Activated CD4-positive, CD25-positive, alpha-beta regulatory T cell treated with anti-CD3 and anti-CD28 coated beads, Interleukin-2, amount 50 U/mL, for 16 hours (primary cell): ENCODE data around the gene CBFB.
A peak's percentile ranks its signal among the peaks of the same experiment; 100 is the strongest.
"Not testable (repeated sequence)": the region's sequence is repeated elsewhere in the genome, so short reads cannot be mapped to it uniquely, and the experiment has no call there.

Source experiments
- DNase-seq: peaks from one replicate; pipeline ENCODE4 v3.0.0-alpha.2; 2020; ENCODE audit warnings: low read depth, low spot score

CBFB gene

DNA sequence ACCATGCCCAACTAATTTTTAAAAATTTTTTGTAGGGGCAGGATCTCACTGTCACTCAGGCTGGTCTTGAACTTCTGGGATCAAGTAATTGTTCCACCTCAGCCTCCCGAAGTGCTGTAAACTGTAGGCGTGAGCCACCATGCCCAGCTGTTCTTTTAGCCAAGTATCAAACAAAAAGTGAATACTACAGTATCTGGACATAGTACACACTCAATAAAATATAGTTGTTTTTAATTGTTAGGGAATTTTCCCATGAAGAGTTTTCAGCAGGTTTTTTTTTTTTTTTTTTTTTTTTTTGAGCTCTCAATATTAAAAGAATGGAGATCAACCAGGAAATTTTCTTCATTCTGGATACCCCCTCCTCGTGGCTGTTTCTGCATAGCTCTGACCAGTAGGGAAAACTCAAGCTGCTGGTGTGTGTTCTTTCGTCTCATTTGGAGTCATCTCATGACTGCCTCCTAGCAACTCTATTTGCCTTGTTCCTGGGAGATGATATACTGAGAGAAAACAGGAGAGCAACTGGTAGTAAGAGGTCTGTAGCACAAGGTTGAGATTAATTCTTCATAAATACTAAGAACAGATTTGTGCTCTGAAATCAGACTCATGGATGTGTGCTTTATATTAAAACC lies 64.3 kb downstream of the CBFB start:
- no peak for DNase-seq

- DNase-seq = no peak
Measured at GRCh38 chr16:67098599-67098998, 69.7 kb downstream of the CBFB start.

GRCh38 chr16:67100569-67101310 lies 71.8 kb downstream of the CBFB start:
- no peak for DNase-seq

- DNase-seq = no peak
Measured at GRCh38 chr16:67101311-67102082, 72.5 kb downstream of the CBFB start.

DNA sequence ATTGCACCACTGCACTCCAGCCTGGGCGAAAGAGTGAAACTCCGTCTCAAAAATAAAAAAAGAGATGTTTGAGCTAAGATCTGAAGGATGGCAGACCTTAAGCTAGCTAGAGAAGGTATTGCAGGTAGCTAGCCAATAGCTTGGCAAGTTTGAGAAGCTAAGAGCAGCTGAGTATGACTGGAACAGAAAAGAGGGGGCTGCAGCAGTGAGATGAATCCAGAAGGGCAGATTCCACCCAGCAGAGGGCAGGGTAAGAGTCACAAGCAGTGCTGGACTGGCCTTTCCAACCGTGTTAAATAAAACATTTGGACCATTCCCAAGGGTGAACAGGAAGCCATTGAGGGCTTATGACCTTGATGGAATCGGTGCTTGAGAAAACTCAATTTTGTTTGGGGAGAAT lies 75.1 kb downstream of the CBFB start:
- DNase-seq = no peak

DNA sequence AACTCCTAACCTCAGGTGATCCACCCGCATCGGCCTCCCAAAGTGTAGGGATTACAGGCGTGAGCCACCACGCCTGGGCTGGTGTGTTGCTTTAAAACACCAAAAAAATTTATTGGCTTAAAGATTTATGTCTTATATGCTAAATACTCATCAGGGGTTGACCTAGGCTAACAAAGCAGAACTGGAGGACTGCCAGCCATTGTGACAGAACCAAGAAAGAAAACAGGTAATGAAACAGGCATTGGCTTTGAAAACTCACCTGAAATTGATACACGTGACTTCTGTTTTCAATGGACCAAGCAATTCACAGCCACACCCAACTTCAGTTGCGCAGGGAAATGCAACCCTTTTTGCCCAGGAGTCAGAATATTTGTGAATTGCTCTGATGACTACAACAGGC lies 75.9 kb downstream of the CBFB start:
- no peak for DNase-seq

GRCh38 chr16:67105246-67105645 lies 76.3 kb downstream of the CBFB start:
- no peak for DNase-seq

GRCh38 chr16:67105881-67106280 lies 76.9 kb downstream of the CBFB start:
- DNase-seq = no peak

GRCh38 chr16:67108489-67108888 lies 79.5 kb downstream of the CBFB start:
- no peak for DNase-seq

DNA sequence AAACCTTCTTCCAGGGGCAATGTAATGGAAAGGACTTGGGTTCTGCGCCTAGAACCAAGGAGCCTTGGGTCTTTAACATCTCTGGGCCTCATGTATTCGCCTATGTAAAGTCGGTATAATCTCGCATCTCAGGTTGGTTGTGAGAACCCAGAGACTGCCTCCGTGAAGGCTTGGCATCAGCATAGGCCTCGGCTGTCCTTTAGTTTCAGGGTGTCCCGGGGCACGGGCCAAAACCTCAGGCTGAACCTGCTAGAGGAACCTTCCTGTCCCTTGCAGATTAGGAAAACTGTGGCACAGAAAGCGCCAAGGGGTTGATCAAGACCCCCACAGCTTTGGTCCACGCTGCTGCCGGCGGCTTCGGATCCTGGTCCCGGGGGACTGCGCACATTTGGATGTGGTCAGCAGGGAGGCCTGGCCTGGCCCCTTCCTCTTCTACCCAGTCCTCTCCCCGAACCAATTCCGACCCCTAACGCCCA lies 80.0 kb downstream of the CBFB start:
- DNase-seq = no peak

GRCh38 chr16:67109407-67110135 lies 80.6 kb downstream of the CBFB start, which contains the start of gene PHAF1:
PHAF1 (plus strand) TSS chr16:67109941; CDS start chr16:67110176, 235 bp downstream.
- DNase-seq = peak; percentile 93

GRCh38 chr16:67111951-67112444 lies 83.0 kb downstream of the CBFB start:
- DNase-seq = no peak

GRCh38 chr16:67112591-67113399 lies 83.8 kb downstream of the CBFB start:
- no peak for DNase-seq

GRCh38 chr16:67114793-67115192 lies 85.8 kb downstream of the CBFB start:
- DNase-seq = no peak

- DNase-seq = no peak
Measured at GRCh38 chr16:67115639-67116038, 86.7 kb downstream of the CBFB start.

- no peak for DNase-seq
Measured at GRCh38 chr16:67116388-67117311, 87.7 kb downstream of the CBFB start.

DNA sequence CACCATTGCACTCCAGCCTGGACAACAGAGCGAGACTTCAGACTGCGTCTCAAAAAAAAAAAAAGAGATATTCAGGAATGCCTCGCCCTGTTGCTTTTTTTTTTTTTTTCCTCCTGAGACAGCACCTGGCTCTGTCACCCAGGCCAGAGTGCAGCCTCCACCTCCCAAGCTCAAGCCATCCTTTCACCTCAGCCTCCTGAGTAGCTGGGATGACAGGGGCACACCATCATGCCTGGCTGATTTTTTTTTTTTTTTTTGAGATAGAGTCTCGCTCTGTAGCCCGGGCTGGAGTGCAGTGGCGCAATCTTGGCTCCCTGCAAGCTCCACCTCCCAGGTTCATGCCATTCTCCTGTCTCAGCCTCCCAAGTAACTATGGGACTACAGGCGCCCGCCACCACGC lies 88.8 kb downstream of the CBFB start:
- no peak for DNase-seq

GRCh38 chr16:67120025-67120424 lies 91.1 kb downstream of the CBFB start:
- DNase-seq = no peak

DNA sequence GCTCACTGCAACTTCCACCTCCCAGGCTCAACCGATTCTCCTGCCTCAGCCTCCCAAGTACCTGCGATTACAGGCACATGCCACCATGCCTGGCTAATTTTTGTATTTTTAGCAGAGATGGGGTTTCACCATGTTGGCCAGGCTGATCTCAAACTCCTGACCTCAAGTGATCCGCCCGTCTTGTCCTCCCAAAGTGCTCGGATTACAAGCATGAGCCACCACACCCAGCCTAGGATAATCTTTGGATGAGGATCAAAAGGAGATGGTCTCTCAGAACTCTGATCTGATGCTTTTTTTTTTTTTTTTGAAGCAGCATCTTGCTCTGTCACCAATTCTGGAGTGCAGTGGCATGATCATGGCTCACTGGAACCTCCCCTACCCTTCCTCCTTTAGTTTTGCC lies 93.8 kb downstream of the CBFB start:
- DNase-seq = not testable (repeated sequence)

DNA sequence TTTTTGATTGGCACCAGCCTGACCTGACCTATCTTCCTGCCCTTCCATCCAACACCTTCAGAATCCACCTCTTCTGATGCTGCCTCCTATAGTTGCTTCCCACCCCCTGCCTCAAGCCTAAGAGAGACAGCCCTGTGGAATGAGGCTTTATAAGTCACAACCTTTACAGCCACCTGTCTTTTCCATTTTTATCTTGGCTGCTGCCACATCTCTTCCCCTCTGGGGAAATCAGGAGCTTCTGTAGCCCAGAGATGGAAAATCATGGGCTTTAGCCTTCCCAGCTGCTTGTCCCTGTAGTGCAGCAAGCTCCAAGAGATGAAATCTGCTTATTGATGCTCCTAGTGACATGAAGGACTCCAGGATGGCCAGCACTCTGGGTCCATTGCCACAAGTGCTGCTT lies 99.5 kb downstream of the CBFB start:
- no peak for DNase-seq
